ENCODE results near the gene MOSPD2.
A peak's percentile ranks its signal among the peaks of the same experiment; 100 is the strongest.

Gene MOSPD2

GRCh38 chrX:14865201-14865600 lies 8.0 kb upstream of the MOSPD2 start:
- Histone ChIP-seq H3K27ac (ENCODE audit: insufficient read depth, low read depth, low read length, poor library complexity, severe bottlenecking) (no peak overlapping the region), H3K27me3 (ENCODE audit: control insufficient read depth, insufficient read depth, low read length, poor library complexity, severe bottlenecking) (no peaks in the 10 kb centered on the region), H3K4me1 (ENCODE audit: control insufficient read depth, insufficient read depth, low read length) (no peaks in the 10 kb centered on the region), H3K4me3 (ENCODE audit: insufficient read depth, low read depth, low read length) (no peak overlapping the region), H3K36me3 (ENCODE audit: control insufficient read depth, insufficient read depth, low read length) (no peaks in the 10 kb centered on the region), H3K9me3 (ENCODE audit: control insufficient read depth, low read length) (no peaks in the 10 kb centered on the region)
- WGBS, 2 experiments = 100% methylated on average over 1 of the region's 1 CpG

DNA sequence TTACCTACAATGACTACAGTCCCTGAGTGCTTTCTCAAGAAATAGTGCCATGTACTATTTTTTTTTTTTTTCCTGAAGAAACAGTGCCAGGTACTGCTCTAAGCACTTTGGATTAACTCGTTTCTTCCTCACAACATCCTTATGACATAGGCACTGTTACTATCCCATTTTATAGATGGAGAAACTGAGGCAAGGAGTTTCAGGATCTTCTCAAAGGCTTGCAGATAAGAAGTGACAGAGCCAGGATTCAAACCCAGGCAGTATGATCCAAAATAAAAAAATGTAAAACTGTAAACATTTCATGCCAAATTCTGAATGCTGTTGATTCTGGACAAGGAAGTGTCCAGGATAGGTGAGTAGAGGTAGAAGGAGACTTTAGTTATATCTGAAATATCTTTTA lies 1.5 kb upstream of the MOSPD2 start:
- H3K27ac ChIP-seq (ENCODE audit: insufficient read depth, low read depth, low read length, poor library complexity, severe bottlenecking) = no peak overlapping the region
- no peaks in the 10 kb centered on the region for H3K9me3 ChIP-seq (ENCODE audit: control insufficient read depth, low read length)
- WGBS, 2 experiments = 100% methylated on average over 1 of the region's 1 CpG; no CpG with 5 or more reads in 1 of the 2 experiments
- no peaks in the 10 kb centered on the region for H3K36me3 ChIP-seq (ENCODE audit: control insufficient read depth, insufficient read depth, low read length)
- H3K4me3 ChIP-seq (ENCODE audit: insufficient read depth, low read depth, low read length) = peak overlapping the region; percentile 67
- H3K27me3 ChIP-seq (ENCODE audit: control insufficient read depth, insufficient read depth, low read length, poor library complexity, severe bottlenecking) = no peaks in the 10 kb centered on the region
- no peaks in the 10 kb centered on the region for H3K4me1 ChIP-seq (ENCODE audit: control insufficient read depth, insufficient read depth, low read length)

DNA sequence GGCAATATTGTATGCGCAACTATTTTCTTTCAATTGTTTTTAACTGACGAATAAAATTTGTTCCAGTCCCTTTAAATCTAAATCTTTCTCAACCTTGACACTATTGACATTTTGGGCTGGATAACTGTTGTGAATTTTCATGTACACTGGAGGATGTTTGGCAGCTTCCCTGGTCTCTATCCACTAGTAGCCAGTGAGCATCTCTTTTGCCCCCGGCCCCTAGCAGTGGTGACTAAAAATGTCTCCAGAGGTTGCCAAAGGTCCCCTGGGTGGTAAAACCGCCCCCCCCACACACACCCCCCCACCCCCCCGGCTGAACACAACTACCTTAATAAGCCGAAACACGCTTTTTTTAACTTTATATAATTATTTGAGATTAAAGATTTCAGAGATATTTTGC lies 866 bp upstream of the MOSPD2 start:
- Histone ChIP-seq H3K36me3 (ENCODE audit: control insufficient read depth, insufficient read depth, low read length) (no peaks in the 10 kb centered on the region), H3K9me3 (ENCODE audit: control insufficient read depth, low read length) (no peaks in the 10 kb centered on the region), H3K4me3 (ENCODE audit: insufficient read depth, low read depth, low read length) (peak overlapping the region; percentile 67), H3K27ac (ENCODE audit: insufficient read depth, low read depth, low read length, poor library complexity, severe bottlenecking) (no peak overlapping the region), H3K4me1 (ENCODE audit: control insufficient read depth, insufficient read depth, low read length) (no peaks in the 10 kb centered on the region), H3K27me3 (ENCODE audit: control insufficient read depth, insufficient read depth, low read length, poor library complexity, severe bottlenecking) (no peaks in the 10 kb centered on the region)
- 0 to 62% methylated on average over 1 to 3 of the region's 7 CpGs for WGBS, 2 experiments

DNA sequence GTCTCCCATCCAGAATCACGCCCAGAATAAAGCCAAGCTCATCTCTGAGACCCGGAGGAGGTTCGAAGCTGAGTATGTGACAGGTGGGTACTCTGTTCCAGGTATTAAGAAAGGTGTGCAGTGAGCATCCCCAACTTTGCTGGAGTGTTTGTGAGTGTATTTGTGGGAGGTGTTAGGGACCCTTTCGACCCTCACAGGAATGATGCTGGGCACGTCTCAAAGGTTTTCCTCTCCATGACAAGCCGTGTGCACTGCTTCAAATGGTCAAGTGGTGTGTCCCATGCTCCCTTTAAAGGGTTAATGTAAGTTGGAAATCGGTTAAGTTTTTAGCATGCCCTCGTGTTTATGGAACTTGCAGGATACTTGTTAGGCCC lies 442 bp downstream of the MOSPD2 start:
- Histone ChIP-seq H3K36me3 (ENCODE audit: control insufficient read depth, insufficient read depth, low read length) (no peaks in the 10 kb centered on the region), H3K27ac (ENCODE audit: insufficient read depth, low read depth, low read length, poor library complexity, severe bottlenecking) (no peak overlapping the region), H3K9me3 (ENCODE audit: control insufficient read depth, low read length) (no peaks in the 10 kb centered on the region), H3K4me3 (ENCODE audit: insufficient read depth, low read depth, low read length) (peak overlapping the region; percentile 67), H3K27me3 (ENCODE audit: control insufficient read depth, insufficient read depth, low read length, poor library complexity, severe bottlenecking) (no peaks in the 10 kb centered on the region), H3K4me1 (ENCODE audit: control insufficient read depth, insufficient read depth, low read length) (no peaks in the 10 kb centered on the region)
- WGBS, 2 experiments = 1 to 3% methylated on average over 8 of the region's 8 CpGs

GRCh38 chrX:14875624-14876023 lies 2.4 kb downstream of the MOSPD2 start:
- Histone ChIP-seq H3K27ac (ENCODE audit: insufficient read depth, low read depth, low read length, poor library complexity, severe bottlenecking) (no peak overlapping the region), H3K4me1 (ENCODE audit: control insufficient read depth, insufficient read depth, low read length) (no peaks in the 10 kb centered on the region), H3K4me3 (ENCODE audit: insufficient read depth, low read depth, low read length) (no peak overlapping the region), H3K9me3 (ENCODE audit: control insufficient read depth, low read length) (no peaks in the 10 kb centered on the region), H3K27me3 (ENCODE audit: control insufficient read depth, insufficient read depth, low read length, poor library complexity, severe bottlenecking) (no peaks in the 10 kb centered on the region), H3K36me3 (ENCODE audit: control insufficient read depth, insufficient read depth, low read length) (no peaks in the 10 kb centered on the region)
- WGBS, 2 experiments = 98 to 99% methylated on average over 5 to 6 of the region's 7 CpGs

DNA sequence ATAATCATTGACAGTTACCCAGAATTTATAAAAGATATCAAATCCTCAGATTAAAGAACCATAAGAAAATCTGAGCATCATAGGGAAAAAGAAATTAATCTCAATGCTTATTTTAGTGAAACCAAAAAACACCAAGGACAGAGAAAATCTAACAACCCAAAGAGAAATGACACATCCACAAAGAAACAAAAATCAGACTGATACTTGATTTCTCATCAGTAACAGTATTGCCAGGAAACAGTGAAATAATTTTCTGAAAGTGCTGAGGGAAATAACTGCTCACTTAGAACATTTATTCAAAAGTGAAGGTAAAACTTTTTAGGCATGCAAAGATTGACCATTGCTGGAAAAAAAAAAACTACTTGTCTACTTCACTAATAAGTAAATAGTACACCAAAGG lies 10.6 kb downstream of the MOSPD2 start:
- Histone ChIP-seq H3K4me1 (ENCODE audit: control insufficient read depth, insufficient read depth, low read length) (no peaks in the 10 kb centered on the region), H3K9me3 (ENCODE audit: control insufficient read depth, low read length) (no peaks in the 10 kb centered on the region), H3K36me3 (ENCODE audit: control insufficient read depth, insufficient read depth, low read length) (no peaks in the 10 kb centered on the region), H3K27ac (ENCODE audit: insufficient read depth, low read depth, low read length, poor library complexity, severe bottlenecking) (no peak overlapping the region), H3K4me3 (ENCODE audit: insufficient read depth, low read depth, low read length) (no peak overlapping the region), H3K27me3 (ENCODE audit: control insufficient read depth, insufficient read depth, low read length, poor library complexity, severe bottlenecking) (no peaks in the 10 kb centered on the region)

- H3K4me1 ChIP-seq (ENCODE audit: control insufficient read depth, insufficient read depth, low read length) = no peaks in the 10 kb centered on the region
- WGBS, 2 experiments = no CpG with 5 or more reads among the region's 1 CpG
Measured at GRCh38 chrX:14884714-14885113, 11.5 kb downstream of the MOSPD2 start.

GRCh38 chrX:14886252-14886651 lies 13.0 kb downstream of the MOSPD2 start:
- no peaks in the 10 kb centered on the region for H3K9me3 ChIP-seq (ENCODE audit: control insufficient read depth, low read length)
- no peaks in the 10 kb centered on the region for H3K27me3 ChIP-seq (ENCODE audit: control insufficient read depth, insufficient read depth, low read length, poor library complexity, severe bottlenecking)
- H3K36me3 ChIP-seq (ENCODE audit: control insufficient read depth, insufficient read depth, low read length) = no peaks in the 10 kb centered on the region
- no peak overlapping the region for H3K27ac ChIP-seq (ENCODE audit: insufficient read depth, low read depth, low read length, poor library complexity, severe bottlenecking)
- H3K4me3 ChIP-seq (ENCODE audit: insufficient read depth, low read depth, low read length) = no peak overlapping the region
- H3K4me1 ChIP-seq (ENCODE audit: control insufficient read depth, insufficient read depth, low read length) = no peaks in the 10 kb centered on the region
- WGBS, 2 experiments = no CpG with 5 or more reads among the region's 3 CpGs

More at GRCh38 chrX:14884714-14885113, 11.5 kb downstream of the MOSPD2 start:
- Histone ChIP-seq H3K4me3 (ENCODE audit: insufficient read depth, low read depth, low read length) (no peak overlapping the region), H3K27me3 (ENCODE audit: control insufficient read depth, insufficient read depth, low read length, poor library complexity, severe bottlenecking) (no peaks in the 10 kb centered on the region), H3K36me3 (ENCODE audit: control insufficient read depth, insufficient read depth, low read length) (no peaks in the 10 kb centered on the region), H3K27ac (ENCODE audit: insufficient read depth, low read depth, low read length, poor library complexity, severe bottlenecking) (no peak overlapping the region), H3K9me3 (ENCODE audit: control insufficient read depth, low read length) (no peaks in the 10 kb centered on the region)

DNA sequence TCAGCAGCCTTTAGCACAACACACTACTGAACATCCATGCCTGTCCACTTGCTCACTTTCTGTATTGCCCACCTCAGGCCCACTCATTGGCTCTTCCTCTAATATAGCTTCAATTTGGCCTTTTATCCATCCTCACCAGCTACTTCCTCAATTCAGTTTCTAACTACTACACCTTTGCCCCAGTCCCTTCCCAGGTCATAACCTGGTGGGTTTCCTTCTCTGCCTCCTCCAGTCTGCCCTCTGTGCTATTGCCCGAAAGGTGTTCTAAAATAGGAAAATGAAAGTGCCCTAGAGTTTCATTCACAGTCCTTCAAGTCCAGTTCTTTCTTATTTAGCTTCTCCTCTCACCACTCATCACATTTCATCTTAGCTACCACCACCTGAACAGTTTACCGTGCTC lies 23.1 kb downstream of the MOSPD2 start:
- H3K36me3 ChIP-seq (ENCODE audit: control insufficient read depth, insufficient read depth, low read length) = no peaks in the 10 kb centered on the region
- H3K27me3 ChIP-seq (ENCODE audit: control insufficient read depth, insufficient read depth, low read length, poor library complexity, severe bottlenecking) = no peaks in the 10 kb centered on the region
- no peak overlapping the region for H3K27ac ChIP-seq (ENCODE audit: insufficient read depth, low read depth, low read length, poor library complexity, severe bottlenecking)
- H3K4me3 ChIP-seq (ENCODE audit: insufficient read depth, low read depth, low read length) = no peak overlapping the region
- 91 to 100% methylated on average over 2 of the region's 2 CpGs for WGBS, 2 experiments
- no peaks in the 10 kb centered on the region for H3K4me1 ChIP-seq (ENCODE audit: control insufficient read depth, insufficient read depth, low read length)
- H3K9me3 ChIP-seq (ENCODE audit: control insufficient read depth, low read length) = no peaks in the 10 kb centered on the region

DNA sequence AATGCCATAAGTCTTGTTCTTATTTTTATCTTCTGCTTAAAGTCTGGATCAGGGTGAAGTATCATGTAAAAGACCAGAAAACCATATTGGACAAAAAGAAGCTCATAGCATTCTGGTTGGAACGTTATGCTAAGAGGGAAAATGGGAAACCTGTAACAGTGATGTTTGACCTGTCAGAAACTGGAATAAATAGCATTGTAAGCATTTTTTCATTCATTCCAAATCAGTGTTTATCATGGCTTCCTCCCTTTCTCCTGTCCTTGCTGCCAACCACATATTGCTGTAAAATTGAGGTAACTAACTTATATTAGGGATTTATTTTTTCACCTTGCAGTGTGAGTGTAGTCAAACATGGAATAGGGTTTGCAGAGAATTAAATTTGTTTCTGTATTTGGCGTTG lies 23.8 kb downstream of the MOSPD2 start:
- WGBS, 2 experiments = 89 to 94% methylated on average over 1 to 2 of the region's 2 CpGs
- H3K27me3 ChIP-seq (ENCODE audit: control insufficient read depth, insufficient read depth, low read length, poor library complexity, severe bottlenecking) = no peaks in the 10 kb centered on the region
- H3K27ac ChIP-seq (ENCODE audit: insufficient read depth, low read depth, low read length, poor library complexity, severe bottlenecking) = no peak overlapping the region
- H3K4me3 ChIP-seq (ENCODE audit: insufficient read depth, low read depth, low read length) = no peak overlapping the region
- no peaks in the 10 kb centered on the region for H3K9me3 ChIP-seq (ENCODE audit: control insufficient read depth, low read length)
- H3K4me1 ChIP-seq (ENCODE audit: control insufficient read depth, insufficient read depth, low read length) = no peaks in the 10 kb centered on the region
- no peaks in the 10 kb centered on the region for H3K36me3 ChIP-seq (ENCODE audit: control insufficient read depth, insufficient read depth, low read length)

DNA sequence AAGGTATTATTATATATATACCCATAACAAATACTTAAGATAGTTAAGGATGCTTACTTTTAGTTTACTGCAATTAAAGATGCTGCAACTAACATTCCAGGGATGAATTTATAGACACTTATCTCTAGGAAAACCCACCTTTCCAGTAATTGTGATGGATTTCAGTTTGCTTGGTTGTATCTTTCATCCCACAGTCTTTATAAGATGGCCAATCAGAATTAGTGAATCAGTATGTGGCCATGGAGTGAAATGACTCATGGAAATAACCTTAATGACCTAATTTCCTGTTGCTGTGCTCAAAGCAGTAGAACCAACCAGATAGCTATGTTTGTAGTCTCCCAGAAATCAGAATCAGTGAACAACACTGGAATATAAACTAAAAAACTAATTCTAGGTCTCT lies 26.4 kb downstream of the MOSPD2 start:
- H3K9me3 ChIP-seq (ENCODE audit: control insufficient read depth, low read length) = no peaks in the 10 kb centered on the region
- H3K27ac ChIP-seq (ENCODE audit: insufficient read depth, low read depth, low read length, poor library complexity, severe bottlenecking) = no peak overlapping the region
- H3K36me3 ChIP-seq (ENCODE audit: control insufficient read depth, insufficient read depth, low read length) = no peaks in the 10 kb centered on the region

More for the DNA sequence above, 26.4 kb downstream of the MOSPD2 start:
- no peak overlapping the region for H3K4me3 ChIP-seq (ENCODE audit: insufficient read depth, low read depth, low read length)
- no peaks in the 10 kb centered on the region for H3K27me3 ChIP-seq (ENCODE audit: control insufficient read depth, insufficient read depth, low read length, poor library complexity, severe bottlenecking)
- no peaks in the 10 kb centered on the region for H3K4me1 ChIP-seq (ENCODE audit: control insufficient read depth, insufficient read depth, low read length)

Data from ectodermal cell (in vitro differentiated cells).